ENCODE results near the gene TMEM107.

DNA sequence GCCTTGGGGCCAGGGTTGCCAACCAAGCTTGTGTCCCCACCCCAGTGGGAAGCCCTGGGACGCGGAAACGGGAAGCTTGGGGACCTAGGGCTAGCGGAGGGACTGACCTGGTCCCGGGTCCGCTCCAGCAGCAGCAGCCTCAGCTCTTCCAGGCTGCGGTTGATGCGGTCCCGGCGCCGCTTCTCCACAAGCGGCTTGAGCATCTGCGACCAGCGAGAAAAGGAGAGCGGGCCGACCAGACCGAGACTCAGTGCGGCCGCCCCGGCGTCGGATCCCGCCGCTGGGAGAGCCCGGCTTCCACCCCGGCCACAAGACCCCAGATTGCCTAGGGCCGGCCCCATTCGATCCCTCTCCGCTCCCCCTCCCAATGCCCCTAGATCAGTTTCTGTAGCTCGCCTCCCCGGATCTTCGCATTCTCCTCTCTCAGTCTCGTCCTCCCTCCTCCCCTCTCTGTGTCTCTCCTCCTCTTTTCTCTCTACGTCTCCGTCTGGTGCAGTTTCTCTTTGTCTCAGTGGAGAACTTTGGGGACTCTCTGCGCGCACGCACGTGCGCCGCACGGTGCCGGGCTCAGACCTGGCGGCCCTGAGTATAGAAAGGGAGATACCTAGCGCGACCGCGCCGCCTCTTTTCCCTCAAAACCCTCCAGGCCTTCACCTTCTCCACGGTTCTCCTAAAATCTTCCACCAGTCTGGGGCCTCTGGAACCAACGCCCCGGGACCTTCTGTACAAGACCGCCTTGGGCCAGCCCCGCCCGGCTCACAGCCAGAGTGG lies 53.1 kb downstream of the TMEM107 start:
- TF ChIP-seq, protein P1, sequence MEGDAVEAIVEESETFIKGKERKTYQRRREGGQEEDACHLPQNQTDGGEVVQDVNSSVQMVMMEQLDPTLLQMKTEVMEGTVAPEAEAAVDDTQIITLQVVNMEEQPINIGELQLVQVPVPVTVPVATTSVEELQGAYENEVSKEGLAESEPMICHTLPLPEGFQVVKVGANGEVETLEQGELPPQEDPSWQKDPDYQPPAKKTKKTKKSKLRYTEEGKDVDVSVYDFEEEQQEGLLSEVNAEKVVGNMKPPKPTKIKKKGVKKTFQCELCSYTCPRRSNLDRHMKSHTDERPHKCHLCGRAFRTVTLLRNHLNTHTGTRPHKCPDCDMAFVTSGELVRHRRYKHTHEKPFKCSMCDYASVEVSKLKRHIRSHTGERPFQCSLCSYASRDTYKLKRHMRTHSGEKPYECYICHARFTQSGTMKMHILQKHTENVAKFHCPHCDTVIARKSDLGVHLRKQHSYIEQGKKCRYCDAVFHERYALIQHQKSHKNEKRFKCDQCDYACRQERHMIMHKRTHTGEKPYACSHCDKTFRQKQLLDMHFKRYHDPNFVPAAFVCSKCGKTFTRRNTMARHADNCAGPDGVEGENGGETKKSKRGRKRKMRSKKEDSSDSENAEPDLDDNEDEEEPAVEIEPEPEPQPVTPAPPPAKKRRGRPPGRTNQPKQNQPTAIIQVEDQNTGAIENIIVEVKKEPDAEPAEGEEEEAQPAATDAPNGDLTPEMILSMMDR (IDR thresholded peaks at IDR 0.05; ENCODE audit: insufficient read depth, low read length): no peak
- TF ChIP-seq, protein P2, sequence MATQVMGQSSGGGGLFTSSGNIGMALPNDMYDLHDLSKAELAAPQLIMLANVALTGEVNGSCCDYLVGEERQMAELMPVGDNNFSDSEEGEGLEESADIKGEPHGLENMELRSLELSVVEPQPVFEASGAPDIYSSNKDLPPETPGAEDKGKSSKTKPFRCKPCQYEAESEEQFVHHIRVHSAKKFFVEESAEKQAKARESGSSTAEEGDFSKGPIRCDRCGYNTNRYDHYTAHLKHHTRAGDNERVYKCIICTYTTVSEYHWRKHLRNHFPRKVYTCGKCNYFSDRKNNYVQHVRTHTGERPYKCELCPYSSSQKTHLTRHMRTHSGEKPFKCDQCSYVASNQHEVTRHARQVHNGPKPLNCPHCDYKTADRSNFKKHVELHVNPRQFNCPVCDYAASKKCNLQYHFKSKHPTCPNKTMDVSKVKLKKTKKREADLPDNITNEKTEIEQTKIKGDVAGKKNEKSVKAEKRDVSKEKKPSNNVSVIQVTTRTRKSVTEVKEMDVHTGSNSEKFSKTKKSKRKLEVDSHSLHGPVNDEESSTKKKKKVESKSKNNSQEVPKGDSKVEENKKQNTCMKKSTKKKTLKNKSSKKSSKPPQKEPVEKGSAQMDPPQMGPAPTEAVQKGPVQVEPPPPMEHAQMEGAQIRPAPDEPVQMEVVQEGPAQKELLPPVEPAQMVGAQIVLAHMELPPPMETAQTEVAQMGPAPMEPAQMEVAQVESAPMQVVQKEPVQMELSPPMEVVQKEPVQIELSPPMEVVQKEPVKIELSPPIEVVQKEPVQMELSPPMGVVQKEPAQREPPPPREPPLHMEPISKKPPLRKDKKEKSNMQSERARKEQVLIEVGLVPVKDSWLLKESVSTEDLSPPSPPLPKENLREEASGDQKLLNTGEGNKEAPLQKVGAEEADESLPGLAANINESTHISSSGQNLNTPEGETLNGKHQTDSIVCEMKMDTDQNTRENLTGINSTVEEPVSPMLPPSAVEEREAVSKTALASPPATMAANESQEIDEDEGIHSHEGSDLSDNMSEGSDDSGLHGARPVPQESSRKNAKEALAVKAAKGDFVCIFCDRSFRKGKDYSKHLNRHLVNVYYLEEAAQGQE (IDR thresholded peaks at IDR 0.05; ENCODE audit: insufficient replicate concordance, low read depth): no peak
- TF ChIP-seq POLR2AphosphoS5 (IDR thresholded peaks at IDR 0.05; ENCODE audit: low read depth) (no peak), GABPA (IDR thresholded peaks at IDR 0.05; ENCODE audit: low read depth) (no peak)

Data from HL-60 (cell line).